ENCODE results near the gene HSDL2.

GRCh38 chr9:112332214-112332613 lies 47.7 kb upstream of the HSDL2 start:
- TF ChIP-seq, protein P1, sequence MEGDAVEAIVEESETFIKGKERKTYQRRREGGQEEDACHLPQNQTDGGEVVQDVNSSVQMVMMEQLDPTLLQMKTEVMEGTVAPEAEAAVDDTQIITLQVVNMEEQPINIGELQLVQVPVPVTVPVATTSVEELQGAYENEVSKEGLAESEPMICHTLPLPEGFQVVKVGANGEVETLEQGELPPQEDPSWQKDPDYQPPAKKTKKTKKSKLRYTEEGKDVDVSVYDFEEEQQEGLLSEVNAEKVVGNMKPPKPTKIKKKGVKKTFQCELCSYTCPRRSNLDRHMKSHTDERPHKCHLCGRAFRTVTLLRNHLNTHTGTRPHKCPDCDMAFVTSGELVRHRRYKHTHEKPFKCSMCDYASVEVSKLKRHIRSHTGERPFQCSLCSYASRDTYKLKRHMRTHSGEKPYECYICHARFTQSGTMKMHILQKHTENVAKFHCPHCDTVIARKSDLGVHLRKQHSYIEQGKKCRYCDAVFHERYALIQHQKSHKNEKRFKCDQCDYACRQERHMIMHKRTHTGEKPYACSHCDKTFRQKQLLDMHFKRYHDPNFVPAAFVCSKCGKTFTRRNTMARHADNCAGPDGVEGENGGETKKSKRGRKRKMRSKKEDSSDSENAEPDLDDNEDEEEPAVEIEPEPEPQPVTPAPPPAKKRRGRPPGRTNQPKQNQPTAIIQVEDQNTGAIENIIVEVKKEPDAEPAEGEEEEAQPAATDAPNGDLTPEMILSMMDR (IDR thresholded peaks at IDR 0.05) = no peak
- no peak for TF ChIP-seq POLR2A (IDR thresholded peaks at IDR 0.05)
